Hematopoietic multipotent progenitor cell treated with erythropoietin and hydrocortisone succinate and interleukin-3 and kit ligand, for 17 days (in vitro differentiated cells): ENCODE data around the gene TLR2.

ENCODE experiments used
- DNase-seq: peaks from one replicate; pipeline ENCODE4 v3.0.0-alpha.2; 2015; ENCODE audit warnings: low spot score

TLR2 gene

GRCh38 chr4:153733751-153734448 lies 49.8 kb downstream of the TLR2 start:
- no peak for DNase-seq

GRCh38 chr4:153735906-153736461 lies 51.9 kb downstream of the TLR2 start:
- no peak for DNase-seq

- no peak for DNase-seq
These were observed 57.5 kb downstream of the TLR2 start for GRCh38 chr4:153741541-153741940.

- DNase-seq: no peak
These were observed 61.6 kb downstream of the TLR2 start for GRCh38 chr4:153745651-153746050.

- DNase-seq: no peak
These were observed 63.4 kb downstream of the TLR2 start for GRCh38 chr4:153747406-153747955.

GRCh38 chr4:153748378-153748777 lies 64.3 kb downstream of the TLR2 start:
- no peak for DNase-seq

GRCh38 chr4:153750197-153750817 lies 66.2 kb downstream of the TLR2 start:
- DNase-seq: peak; percentile 80

- DNase-seq: no peak
These were observed 71.1 kb downstream of the TLR2 start for GRCh38 chr4:153755186-153755585.
